HEK293 (cell line): ENCODE data around the gene CYBA.

Source experiments
- CTCF ChIA-PET: fragments of 350-600 bp; formaldehyde crosslinking; extraction: SDS; loops from one replicate; lab custom pipeline; 2021; ENCODE audit warnings: antibody characterized with exemption; lab: Yijun Ruan, JAX
- POLR2A ChIA-PET: fragments of 300-600 bp; formaldehyde crosslinking; extraction: SDS; loops from one replicate; lab custom pipeline; 2020; ENCODE audit warnings: antibody characterized with exemption, inconsistent platforms; lab: Yijun Ruan, JAX
- H3K27ac ChIP-seq: fragments of 200-500 bp; sonication (Bioruptor generic); 2 replicates; pipeline ENCODE4 v1.5.1; 2014; ENCODE audit warnings: low read depth, low read length, control low read depth, inconsistent platforms; ENCODE audit errors: extremely low read depth
- H3K36me3 ChIP-seq, 2 experiments: fragments of 200-500 bp in 1 of 2; sonication (Bioruptor generic) in 1 of 2; 1 replicate in 1 of 2; 2 replicates in 1 of 2; pipeline ENCODE4 v1.5.1; 2014 to 2017; ENCODE audit warnings: inconsistent platforms in 2 of 2, low read length in 2 of 2; ENCODE audit not compliant: control insufficient read depth in 2 of 2, insufficient read depth in 1 of 2
- H3K4me1 ChIP-seq: fragments of 200-500 bp; sonication (Bioruptor generic); 2 replicates; pipeline ENCODE4 v1.5.1; 2014; ENCODE audit warnings: mild to moderate bottlenecking, low read length, inconsistent platforms; ENCODE audit not compliant: control insufficient read depth, insufficient read depth
- H3K4me3 ChIP-seq: 2 replicates; pipeline ENCODE4 v1.5.1; 2011; ENCODE audit warnings: low read depth, mild to moderate bottlenecking, control low read depth, low read length, moderate library complexity
- H3K9me3 ChIP-seq: fragments of 200-500 bp; sonication (Bioruptor generic); 2 replicates; pipeline ENCODE4 v1.5.1; 2014; ENCODE audit warnings: low read depth, low read length, inconsistent platforms; ENCODE audit not compliant: control insufficient read depth, insufficient read depth
- BCL11A ChIP-seq: fragments of 450-650 bp; formaldehyde crosslinking; IDR thresholded peaks from 2 replicates; pipeline ENCODE4 v1.5.1; 2016; ENCODE audit warnings: low read depth, missing biosample characterization, missing genetic modification characterization
- IKZF3 ChIP-seq: fragments of 450-650 bp; IDR thresholded peaks from 2 replicates; pipeline ENCODE4 v1.5.0; 2018; ENCODE audit warnings: missing biosample characterization, mild to moderate bottlenecking, missing genetic modification characterization, moderate library complexity
- KLF10 ChIP-seq: fragments of 450-650 bp; IDR thresholded peaks from 2 replicates; pipeline ENCODE4 v1.5.1; 2018; ENCODE audit warnings: missing biosample characterization, mild to moderate bottlenecking, missing genetic modification characterization
- RBAK ChIP-seq: fragments of 450-650 bp; formaldehyde crosslinking; IDR thresholded peaks from 2 replicates; pipeline ENCODE4 v1.5.1; 2016; ENCODE audit warnings: missing biosample characterization, missing genetic modification characterization
- ZFP37 ChIP-seq: fragments of 450-650 bp; formaldehyde crosslinking; IDR thresholded peaks from 2 replicates; pipeline ENCODE4 v1.5.1; 2016; ENCODE audit warnings: missing biosample characterization, missing genetic modification characterization
- ZFP41 ChIP-seq: fragments of 450-650 bp; formaldehyde crosslinking; IDR thresholded peaks from 2 replicates; pipeline ENCODE4 v1.5.1; 2016; ENCODE audit warnings: missing biosample characterization, missing genetic modification characterization, borderline replicate concordance
- ZFP69B ChIP-seq: fragments of 450-650 bp; formaldehyde crosslinking; IDR thresholded peaks from 2 replicates; pipeline ENCODE4 v1.5.1; 2016; ENCODE audit warnings: missing biosample characterization, missing genetic modification characterization
- ZNF132 ChIP-seq: fragments of 450-650 bp; formaldehyde crosslinking; IDR thresholded peaks from 2 replicates; pipeline ENCODE4 v1.5.1; 2017; ENCODE audit warnings: missing biosample characterization, missing genetic modification characterization, borderline replicate concordance
- ZNF221 ChIP-seq: fragments of 450-650 bp; formaldehyde crosslinking; IDR thresholded peaks from 2 replicates; pipeline ENCODE4 v1.5.1; 2017; ENCODE audit warnings: missing biosample characterization, missing genetic modification characterization, borderline replicate concordance
- ZNF239 ChIP-seq: fragments of 450-650 bp; formaldehyde crosslinking; IDR thresholded peaks from 2 replicates; pipeline ENCODE4 v1.5.1; 2016; ENCODE audit warnings: missing biosample characterization, missing genetic modification characterization
- ZNF302 ChIP-seq: fragments of 450-650 bp; formaldehyde crosslinking; IDR thresholded peaks from 2 replicates; pipeline ENCODE4 v1.5.1; 2016; ENCODE audit warnings: missing biosample characterization, missing genetic modification characterization, low read depth
- ZNF404 ChIP-seq: fragments of 450-650 bp; formaldehyde crosslinking; IDR thresholded peaks from 2 replicates; pipeline ENCODE4 v1.5.1; 2017; ENCODE audit warnings: missing biosample characterization, missing genetic modification characterization
- ZNF449 ChIP-seq: fragments of 450-650 bp; formaldehyde crosslinking; IDR thresholded peaks from 2 replicates; pipeline ENCODE4 v1.5.1; 2017; ENCODE audit warnings: missing biosample characterization, mild to moderate bottlenecking, missing genetic modification characterization, moderate library complexity
- ZNF701 ChIP-seq: fragments of 450-650 bp; formaldehyde crosslinking; IDR thresholded peaks from 2 replicates; pipeline ENCODE4 v1.5.1; 2016; ENCODE audit warnings: missing biosample characterization, missing genetic modification characterization
- ZNF791 ChIP-seq: fragments of 450-650 bp; formaldehyde crosslinking; IDR thresholded peaks from 2 replicates; pipeline ENCODE4 v1.5.1; 2016; ENCODE audit warnings: missing biosample characterization, missing genetic modification characterization
- ZNF792 ChIP-seq: fragments of 450-650 bp; formaldehyde crosslinking; IDR thresholded peaks from 2 replicates; pipeline ENCODE4 v1.5.1; 2016; ENCODE audit warnings: missing biosample characterization, missing genetic modification characterization
- TF ChIP-seq, protein P1 (sequence below): sonication (generic); formaldehyde crosslinking; IDR thresholded peaks from 2 replicates; pipeline ENCODE4 v1.8.1; 2022; ENCODE audit warnings: mild to moderate bottlenecking, moderate library complexity, missing genetic modification reagents
- TF ChIP-seq, protein P2 (sequence below): fragments of 450-650 bp; formaldehyde crosslinking; IDR thresholded peaks from 2 replicates; pipeline ENCODE4 v1.5.1; 2016; ENCODE audit warnings: missing biosample characterization, missing genetic modification characterization
- TF ChIP-seq, protein P3 (sequence below): fragments of 450-650 bp; formaldehyde crosslinking; optimal IDR thresholded peaks from 2 replicates; pipeline ENCODE3; 2016; ENCODE audit warnings: missing biosample characterization, mild to moderate bottlenecking, missing genetic modification characterization

Gene CYBA

GRCh38 chr16:88599092-88599733 lies 51.6 kb downstream of the CYBA start:
- Histone ChIP-seq H3K9me3 (no peaks in the 10 kb centered on the region), H3K4me3 (no peak overlapping the region), H3K36me3 (peaks cover 8 to 66% of the 10 kb centered on the region in 2 experiments), H3K4me1 (no peaks in the 10 kb centered on the region), H3K27ac (no peak overlapping the region)
- TF ChIP-seq ZNF792 (no peak), KLF10 (no peak), ZNF791 (tag by site-specific recombination) (no peak), ZFP69B (no peak), ZNF701 (no peak), IKZF3 (no peak), ZNF302 (no peak), ZNF239 (tag by site-specific recombination) (no peak), BCL11A (tag by site-specific recombination) (no peak), ZFP41 (no peak), ZNF404 (tag by site-specific recombination) (no peak), ZNF132 (tag by site-specific recombination) (no peak), ZNF449 (tag by site-specific recombination) (no peak), ZFP37 (tag by site-specific recombination) (no peak), ZNF221 (tag by site-specific recombination) (no peak), RBAK (tag by site-specific recombination) (no peak)
- TF ChIP-seq, protein P1, sequence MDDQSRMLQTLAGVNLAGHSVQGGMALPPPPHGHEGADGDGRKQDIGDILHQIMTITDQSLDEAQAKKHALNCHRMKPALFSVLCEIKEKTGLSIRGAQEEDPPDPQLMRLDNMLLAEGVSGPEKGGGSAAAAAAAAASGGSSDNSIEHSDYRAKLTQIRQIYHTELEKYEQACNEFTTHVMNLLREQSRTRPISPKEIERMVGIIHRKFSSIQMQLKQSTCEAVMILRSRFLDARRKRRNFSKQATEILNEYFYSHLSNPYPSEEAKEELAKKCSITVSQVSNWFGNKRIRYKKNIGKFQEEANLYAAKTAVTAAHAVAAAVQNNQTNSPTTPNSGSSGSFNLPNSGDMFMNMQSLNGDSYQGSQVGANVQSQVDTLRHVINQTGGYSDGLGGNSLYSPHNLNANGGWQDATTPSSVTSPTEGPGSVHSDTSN (CRISPR knock-in tag) = no peak
- TF ChIP-seq, protein P2, sequence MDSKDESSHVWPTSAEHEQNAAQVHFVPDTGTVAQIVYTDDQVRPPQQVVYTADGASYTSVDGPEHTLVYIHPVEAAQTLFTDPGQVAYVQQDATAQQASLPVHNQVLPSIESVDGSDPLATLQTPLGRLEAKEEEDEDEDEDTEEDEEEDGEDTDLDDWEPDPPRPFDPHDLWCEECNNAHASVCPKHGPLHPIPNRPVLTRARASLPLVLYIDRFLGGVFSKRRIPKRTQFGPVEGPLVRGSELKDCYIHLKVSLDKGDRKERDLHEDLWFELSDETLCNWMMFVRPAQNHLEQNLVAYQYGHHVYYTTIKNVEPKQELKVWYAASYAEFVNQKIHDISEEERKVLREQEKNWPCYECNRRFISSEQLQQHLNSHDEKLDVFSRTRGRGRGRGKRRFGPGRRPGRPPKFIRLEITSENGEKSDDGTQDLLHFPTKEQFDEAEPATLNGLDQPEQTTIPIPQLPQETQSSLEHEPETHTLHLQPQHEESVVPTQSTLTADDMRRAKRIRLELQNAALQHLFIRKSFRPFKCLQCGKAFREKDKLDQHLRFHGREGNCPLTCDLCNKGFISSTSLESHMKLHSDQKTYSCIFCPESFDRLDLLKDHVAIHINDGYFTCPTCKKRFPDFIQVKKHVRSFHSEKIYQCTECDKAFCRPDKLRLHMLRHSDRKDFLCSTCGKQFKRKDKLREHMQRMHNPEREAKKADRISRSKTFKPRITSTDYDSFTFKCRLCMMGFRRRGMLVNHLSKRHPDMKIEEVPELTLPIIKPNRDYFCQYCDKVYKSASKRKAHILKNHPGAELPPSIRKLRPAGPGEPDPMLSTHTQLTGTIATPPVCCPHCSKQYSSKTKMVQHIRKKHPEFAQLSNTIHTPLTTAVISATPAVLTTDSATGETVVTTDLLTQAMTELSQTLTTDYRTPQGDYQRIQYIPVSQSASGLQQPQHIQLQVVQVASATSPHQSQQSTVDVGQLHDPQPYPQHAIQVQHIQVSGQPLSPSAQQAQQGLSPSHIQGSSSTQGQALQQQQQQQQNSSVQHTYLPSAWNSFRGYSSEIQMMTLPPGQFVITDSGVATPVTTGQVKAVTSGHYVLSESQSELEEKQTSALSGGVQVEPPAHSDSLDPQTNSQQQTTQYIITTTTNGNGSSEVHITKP (tag by site-specific recombination) = no peak
- TF ChIP-seq, protein P3, sequence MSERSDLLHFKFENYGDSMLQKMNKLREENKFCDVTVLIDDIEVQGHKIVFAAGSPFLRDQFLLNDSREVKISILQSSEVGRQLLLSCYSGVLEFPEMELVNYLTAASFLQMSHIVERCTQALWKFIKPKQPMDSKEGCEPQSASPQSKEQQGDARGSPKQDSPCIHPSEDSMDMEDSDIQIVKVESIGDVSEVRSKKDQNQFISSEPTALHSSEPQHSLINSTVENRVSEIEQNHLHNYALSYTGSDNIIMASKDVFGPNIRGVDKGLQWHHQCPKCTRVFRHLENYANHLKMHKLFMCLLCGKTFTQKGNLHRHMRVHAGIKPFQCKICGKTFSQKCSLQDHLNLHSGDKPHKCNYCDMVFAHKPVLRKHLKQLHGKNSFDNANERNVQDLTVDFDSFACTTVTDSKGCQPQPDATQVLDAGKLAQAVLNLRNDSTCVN (tag by site-specific recombination) = no peak
- ChIA-PET POLR2A (no interaction called here), CTCF (interaction anchor here (0.6 to 0.7 kb wide), 2 partner anchors 11 to 24 kb away, joined by 3 read pairs; no protein-coding TSS in a partner anchor)
